ENCODE results near the gene DGKQ. TPM values are rescaled to one million over a fixed set of nuclear protein-coding genes. Genes with fewer than 3 reads are reported as not detected.
A peak's percentile ranks its signal among the peaks of the same experiment; 100 is the strongest.
"Not testable (repeated sequence)": the region's sequence is repeated elsewhere in the genome, so short reads cannot be mapped to it uniquely, and the experiment has no call there.

The DGKQ gene
- total RNA-seq, 1 experiment from 2014 or later = 25.0 TPM

- DNase-seq (ENCODE audit: low spot score) = no peak
Measured at GRCh38 chr4:925771-926500, 47.4 kb downstream of the DGKQ start.

GRCh38 chr4:925171-925570 lies 48.2 kb downstream of the DGKQ start:
- DNase-seq (ENCODE audit: low spot score) = no peak

GRCh38 chr4:924107-925096 lies 49.0 kb downstream of the DGKQ start:
- no peak for DNase-seq (ENCODE audit: low spot score)

DNA sequence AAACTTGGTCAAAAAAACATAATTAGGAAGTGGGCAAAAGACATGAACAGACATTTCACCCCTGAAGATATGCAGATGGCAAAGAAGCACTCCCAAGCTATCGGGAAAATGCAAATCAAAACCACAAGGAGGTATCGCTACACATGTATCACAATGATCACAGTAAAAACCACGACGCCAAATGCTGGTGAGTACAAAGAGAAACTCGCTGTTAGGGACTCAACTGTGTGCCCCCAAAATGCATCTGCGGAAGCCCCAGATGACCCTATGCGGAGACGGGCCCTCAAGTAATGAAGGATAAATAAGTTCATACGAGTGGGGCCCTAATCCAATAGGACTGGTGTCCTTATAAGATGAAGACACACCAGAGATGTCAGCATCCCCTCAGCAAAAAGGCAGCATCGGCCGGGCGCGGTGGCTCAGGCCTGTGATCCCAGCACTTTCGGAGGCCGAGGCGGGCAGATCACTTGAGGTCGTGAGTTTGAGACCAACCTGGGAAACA lies 51.5 kb downstream of the DGKQ start:
- peak; percentile 9 for DNase-seq (ENCODE audit: low spot score)

DNA sequence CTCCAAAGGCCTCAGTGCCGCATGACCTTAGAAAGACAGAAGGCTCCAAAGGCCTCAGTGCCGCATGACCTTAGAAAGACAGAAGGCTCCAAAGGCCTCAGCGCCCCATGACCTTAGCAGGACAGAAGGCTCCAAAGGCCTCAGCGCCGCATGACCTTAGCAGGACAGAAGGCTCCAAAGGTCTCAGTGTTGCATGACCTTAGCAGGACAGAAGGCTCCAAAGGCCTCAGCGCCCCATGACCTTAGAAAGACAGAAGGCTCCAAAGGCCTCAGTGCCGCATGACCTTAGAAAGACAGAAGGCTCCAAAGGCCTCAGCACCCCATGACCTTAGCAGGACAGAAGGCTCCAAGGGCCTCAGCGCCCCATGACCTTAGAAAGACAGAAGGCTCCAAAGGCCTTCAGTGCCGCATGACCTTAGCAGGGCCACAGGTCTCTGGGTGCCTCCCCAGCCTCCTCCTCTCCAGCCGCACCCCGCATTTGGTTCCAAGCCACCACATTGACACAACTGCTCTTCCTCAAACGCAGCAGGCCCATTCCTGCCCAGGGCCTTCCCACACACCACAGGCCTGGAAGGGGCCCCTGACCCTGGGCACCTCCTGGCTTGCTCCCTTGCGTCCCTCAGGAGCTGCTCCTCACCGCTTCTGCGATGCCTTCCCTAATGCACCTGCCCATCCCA lies 54.2 kb downstream of the DGKQ start:
- not testable (repeated sequence) for DNase-seq (ENCODE audit: low spot score)

DNA sequence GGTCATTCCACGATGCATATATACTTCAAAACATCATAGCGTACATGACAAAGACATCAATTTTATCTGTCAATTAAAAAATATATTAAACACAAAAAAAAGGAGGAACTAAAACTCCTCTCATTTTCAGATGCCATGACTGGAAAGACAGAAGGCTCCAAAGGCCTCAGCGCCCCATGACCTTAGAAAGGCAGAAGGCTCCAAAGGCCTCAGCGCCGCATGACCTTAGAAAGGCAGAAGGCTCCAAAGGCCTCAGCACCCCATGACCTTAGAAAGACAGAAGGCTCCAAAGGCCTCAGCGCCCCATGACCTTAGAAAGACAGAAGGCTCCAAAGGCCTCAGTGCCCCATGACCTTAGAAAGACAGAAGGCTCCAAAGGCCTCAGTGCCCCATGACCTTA lies 54.8 kb downstream of the DGKQ start:
- DNase-seq (ENCODE audit: low spot score) = not testable (repeated sequence)

DNA sequence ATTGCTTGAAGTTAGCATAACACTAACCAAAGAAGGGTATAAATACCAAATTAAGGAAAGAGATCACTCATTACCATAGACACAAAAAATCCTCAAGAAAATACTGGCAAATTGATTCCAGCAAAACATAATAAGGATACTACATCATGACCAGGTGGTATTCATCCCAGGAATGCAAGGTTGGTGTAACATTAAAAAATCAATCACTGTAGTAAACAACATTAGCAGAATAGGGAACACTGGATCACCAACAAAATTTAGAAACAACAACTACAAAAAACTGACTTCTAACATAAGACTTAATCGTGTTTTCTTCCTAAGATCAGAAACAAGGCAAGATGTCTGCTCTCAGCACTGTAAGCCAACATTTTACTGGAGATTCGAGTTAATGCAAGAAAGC lies 55.4 kb downstream of the DGKQ start:
- no peak for DNase-seq (ENCODE audit: low spot score)

DNA sequence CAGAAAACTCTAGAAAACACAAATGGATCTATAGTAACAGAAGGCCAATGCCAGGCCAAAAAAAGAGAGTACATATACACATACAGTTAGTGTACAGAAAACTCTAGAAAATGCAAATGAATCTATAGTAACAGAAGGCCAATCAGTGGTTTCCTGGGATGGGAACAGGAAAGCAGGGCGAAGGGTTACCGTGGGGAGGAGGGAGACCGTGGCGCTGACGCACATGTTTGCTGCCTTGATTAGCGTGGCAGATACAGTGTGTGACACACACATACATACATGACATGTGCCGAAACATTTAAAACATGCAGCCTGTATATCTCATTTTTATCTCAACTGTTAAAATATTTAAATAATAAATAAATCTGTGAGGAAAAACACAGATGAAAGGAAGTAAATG lies 55.9 kb downstream of the DGKQ start:
- no peak for DNase-seq (ENCODE audit: low spot score)

GRCh38 chr4:915595-915994 lies 57.8 kb downstream of the DGKQ start:
- no peak for DNase-seq (ENCODE audit: low spot score)

DNA sequence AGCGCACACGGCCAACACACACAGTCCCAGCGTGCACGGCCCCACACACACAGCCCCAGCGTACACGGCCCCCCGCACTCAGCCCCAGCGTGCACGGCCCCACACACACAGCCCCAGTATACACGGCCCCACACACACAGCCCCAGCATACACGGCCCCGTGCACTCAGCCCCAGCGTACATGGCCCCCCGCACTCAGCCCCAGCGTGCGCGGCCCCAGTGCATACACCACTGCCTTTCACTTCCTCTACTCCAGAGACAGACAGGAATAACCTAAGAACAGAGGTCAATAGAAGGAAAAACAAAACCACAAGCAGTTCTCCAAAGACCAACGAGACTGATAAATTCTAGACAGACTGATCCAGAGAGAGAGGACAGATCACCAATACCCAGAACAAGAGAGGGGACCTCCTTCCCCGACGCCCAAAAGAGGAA lies 58.3 kb downstream of the DGKQ start:
- DNase-seq (ENCODE audit: low spot score) = no peak

GRCh38 chr4:914531-914930 lies 58.8 kb downstream of the DGKQ start:
- no peak for DNase-seq (ENCODE audit: low spot score)

- no peak for DNase-seq (ENCODE audit: low spot score)
Measured at GRCh38 chr4:913280-913618, 60.1 kb downstream of the DGKQ start.

DNA sequence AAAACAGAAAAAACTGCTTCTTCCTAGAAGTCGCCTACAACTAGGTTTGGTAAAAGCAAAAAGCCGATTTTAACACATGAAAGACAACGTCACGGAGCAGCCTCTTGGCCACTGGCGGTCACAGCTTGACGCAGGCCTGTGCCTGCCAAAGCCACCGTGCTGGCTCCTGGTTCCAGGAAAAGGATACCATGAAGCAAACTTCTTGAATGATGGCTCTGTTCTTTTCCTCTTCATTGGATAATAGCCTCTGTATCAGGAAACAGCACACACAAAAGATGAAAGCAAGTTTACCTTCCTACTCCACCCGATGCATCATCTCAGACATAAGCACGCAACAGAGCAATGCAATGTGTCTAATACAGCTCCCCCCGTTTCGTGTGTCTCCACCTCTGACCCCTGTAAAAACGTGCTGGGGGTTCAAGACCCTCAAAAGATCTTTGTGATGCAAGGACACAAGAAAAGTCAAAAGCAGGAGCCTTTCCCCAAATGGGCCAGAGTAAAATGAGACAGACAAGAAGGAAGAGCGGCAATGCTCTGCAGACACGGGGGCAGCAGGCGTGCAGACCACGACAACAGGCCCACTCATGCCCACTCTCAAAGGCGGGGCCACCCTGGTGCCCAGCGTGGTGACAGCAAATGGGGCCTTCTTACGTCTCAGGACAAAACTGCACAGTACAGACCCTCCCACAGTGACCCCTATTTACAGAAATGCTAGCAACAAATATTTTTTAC lies 60.7 kb downstream of the DGKQ start:
- DNase-seq (ENCODE audit: low spot score) = no peak

GRCh38 chr4:911871-912490 lies 61.4 kb downstream of the DGKQ start:
- no peak for DNase-seq (ENCODE audit: low spot score)

DNA sequence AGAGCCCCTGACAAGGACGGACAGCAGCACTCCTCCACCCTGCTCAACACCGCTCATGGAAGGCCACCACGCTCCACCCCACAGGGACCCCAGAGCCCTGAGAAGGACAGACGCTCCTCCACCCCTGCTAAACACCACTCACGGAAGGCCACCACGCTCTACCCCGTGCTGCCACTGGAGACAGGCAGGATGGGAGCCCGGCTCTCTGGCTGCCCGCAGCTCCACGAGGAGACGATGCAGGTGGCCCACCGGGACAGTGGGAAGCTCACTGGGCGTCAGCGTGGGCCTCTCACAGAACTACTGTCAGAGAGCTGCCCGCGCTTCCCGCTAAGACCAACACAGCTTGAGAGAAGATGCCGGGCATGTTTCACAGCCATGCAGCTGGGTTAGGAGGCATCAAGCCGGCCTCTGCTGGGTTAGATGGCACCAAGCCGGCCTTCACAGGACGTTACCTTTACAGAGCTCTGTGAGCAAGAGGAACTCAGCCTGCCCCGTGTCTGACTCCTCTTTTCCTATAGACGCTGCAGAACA lies 62.1 kb downstream of the DGKQ start:
- no peak for DNase-seq (ENCODE audit: low spot score)

- no peak for DNase-seq (ENCODE audit: low spot score)
Measured at GRCh38 chr4:910366-911091, 62.8 kb downstream of the DGKQ start.

- no peak for DNase-seq (ENCODE audit: low spot score)
Measured at GRCh38 chr4:909821-910220, 63.5 kb downstream of the DGKQ start.

GRCh38 chr4:909131-909571 lies 64.2 kb downstream of the DGKQ start:
- DNase-seq (ENCODE audit: low spot score) = no peak

All from A172 (cell line).